ENCODE measurements around the gene SLF2. TPM values are rescaled to one million over a fixed set of nuclear protein-coding genes. Genes with fewer than 3 reads are reported as not detected.

Gene SLF2
- total and polyA plus RNA-seq, 2 of the 8 experiments (the other 6 are each of a cell fraction or from before 2014, with no cell fraction given), result 5.5 to 20.9 TPM

GRCh38 chr10:100868382-100868781 is 44.4 kb upstream of the SLF2 start (continued):
- TF ChIP-seq HDAC6 (IDR thresholded peaks at IDR 0.05; ENCODE audit: low read depth, low read length), result no peak
- no peak for TF ChIP-seq EZH2 (IDR thresholded peaks at IDR 0.05; ENCODE audit: low read depth, low read length, severe bottlenecking)
- no peak for TF ChIP-seq CBX8 (IDR thresholded peaks at IDR 0.05; ENCODE audit: borderline replicate concordance, low read depth, low read length)
